AG09319 (cell line): ENCODE data around the gene SSU72.

Experiments
- DNase-seq: peaks from one replicate; pipeline ENCODE4 v3.0.0-alpha.2; 2010; ENCODE audit warnings: low read depth; ENCODE audit errors: extremely low read depth
- CTCF ChIP-seq: IDR thresholded peaks from 2 replicates; pipeline ENCODE4 v1.5.1; 2011; ENCODE audit warnings: low read depth, mild to moderate bottlenecking, inconsistent platforms, low read length, moderate library complexity

The SSU72 gene

GRCh38 chr1:1609822-1610485 is 35.3 kb upstream of the SSU72 start:
- no peak for DNase-seq
- no peak for TF ChIP-seq CTCF

GRCh38 chr1:1606232-1606631 is 31.6 kb upstream of the SSU72 start:
- TF ChIP-seq CTCF = no peak
- no peak for DNase-seq

DNA sequence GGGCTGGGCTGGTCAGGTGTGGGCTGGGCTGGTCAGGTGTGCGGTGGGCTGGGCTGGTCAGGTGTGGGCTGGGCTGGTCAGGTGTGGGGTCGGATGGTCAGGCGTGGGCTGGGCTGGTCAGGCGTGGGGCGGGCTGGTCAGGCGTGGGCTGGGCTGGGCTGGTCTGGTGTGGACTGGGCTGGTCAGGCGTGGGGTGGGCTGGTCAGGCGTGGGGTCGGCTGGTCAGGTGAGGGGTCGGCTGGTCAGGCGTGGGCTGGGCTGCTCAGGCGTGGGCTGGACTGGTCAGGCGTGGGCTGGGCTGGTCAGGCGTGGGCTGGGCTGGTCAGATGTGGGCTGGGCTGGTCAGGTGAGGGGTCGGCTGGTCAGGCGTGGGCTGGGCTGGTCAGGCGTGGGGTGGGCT is 31.1 kb upstream of the SSU72 start:
- DNase-seq = no peak
- TF ChIP-seq CTCF = no peak

- no peak for DNase-seq
- no peak for TF ChIP-seq CTCF
Observed at GRCh38 chr1:1605034-1605591, 30.4 kb upstream of the SSU72 start.

- DNase-seq = no peak
- TF ChIP-seq CTCF = no peak
Observed at GRCh38 chr1:1604374-1605033, 29.8 kb upstream of the SSU72 start.

DNA sequence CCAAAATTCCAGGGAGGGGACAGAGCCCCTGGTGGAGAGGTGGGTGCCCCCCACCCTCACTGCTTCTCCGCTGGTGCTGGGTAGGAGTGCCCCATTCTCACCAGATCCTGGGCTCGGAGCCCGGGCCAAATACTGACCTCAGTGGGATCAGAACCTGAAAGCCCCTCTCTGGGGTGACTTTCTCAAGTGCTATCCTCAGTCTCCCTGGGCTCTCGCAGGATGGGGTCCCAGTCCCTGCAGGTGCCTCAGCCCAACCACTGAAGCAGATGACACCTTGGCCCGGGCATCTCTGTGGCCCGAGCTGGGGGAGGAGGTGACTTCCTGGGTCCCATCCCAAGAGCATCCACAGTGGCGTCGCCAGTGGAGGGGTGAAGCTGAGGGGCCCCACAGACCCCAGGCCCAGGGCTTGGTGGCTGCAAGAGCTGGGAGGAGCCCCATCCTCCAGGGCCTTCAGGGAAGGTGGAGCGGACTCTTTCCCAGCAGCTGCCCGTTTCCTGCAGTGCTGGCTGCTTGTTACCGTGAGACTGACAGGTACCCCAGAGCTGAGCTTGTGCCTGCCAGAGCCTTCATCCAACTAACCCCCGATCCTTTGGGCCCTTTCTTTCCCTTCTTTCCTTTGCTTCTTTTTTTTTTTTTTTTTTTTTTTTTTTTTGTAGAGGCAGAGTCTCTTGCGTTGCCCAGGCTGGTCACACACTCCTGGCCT is 29.2 kb upstream of the SSU72 start:
- TF ChIP-seq CTCF = no peak
- DNase-seq = no peak
